HepG2 (cell line): ENCODE measurements around the gene GRHPR. TPM values are rescaled to one million over a fixed set of nuclear protein-coding genes. Genes with fewer than 3 reads are reported as not detected.
"Not testable (repeated sequence)": the region's sequence is repeated elsewhere in the genome, so short reads cannot be mapped to it uniquely, and the experiment has no call there.

Experiments
- ATAC-seq: fragments of 200-7000 bp; cut with Tn5 transposase; 3 replicates; pipeline ENCODE4 v1.9.1; 2020; ENCODE audit warnings: mild to moderate bottlenecking, moderate library complexity
- BruUV-seq: library from RNA; stranded (reverse); fragments of 400-500 nt; replicated peaks from 2 replicates; lab custom pipeline; 2021; lab: Mats Ljungman, UMichigan
- CTCF ChIA-PET: fragments of 300-600 bp; formaldehyde crosslinking; extraction: SDS; loops from one replicate; lab custom pipeline; 2021; ENCODE audit warnings: low total read pairs, inconsistent platforms, low intra/inter-chr PET ratio; lab: Yijun Ruan, JAX
- POLR2A ChIA-PET: fragments of 350-600 bp; sonication (Branson Sonifier 250); formaldehyde crosslinking; loops from one replicate; lab custom pipeline; 2020; ENCODE audit warnings: antibody characterized with exemption, inconsistent platforms; lab: Yijun Ruan, JAX
- DNase-seq: peaks from one replicate; pipeline ENCODE4 v3.0.0-alpha.2; 2015; ENCODE audit warnings: low spot score
- FAIRE-seq: peaks from 3 replicates; lab custom pipeline; 2011; peaks lifted over from hg19 to GRCh38; lab: Jason Lieb, UNC
- H2AFZ ChIP-seq: one replicate; pipeline ENCODE4 v1.6.1; 2011; ENCODE audit warnings: low read length, inconsistent platforms
- H3K27ac ChIP-seq: fragments of 300-600 bp; 3 replicates; pipeline ENCODE4 v1.8.0; 2011; ENCODE audit warnings: mixed run types, mild to moderate bottlenecking, mixed read lengths, low read length, inconsistent platforms; ENCODE audit not compliant: insufficient read depth; ENCODE audit errors: extremely low read length
- H3K27me3 ChIP-seq, 2 experiments: fragments of 200-600 bp in 1 of 2; 2 replicates in 1 of 2; 3 replicates in 1 of 2; pipeline versions ENCODE4 v1.6.0 to v1.8.0; 2011; ENCODE audit warnings: low read length in 2 of 2, mild to moderate bottlenecking in 2 of 2, moderate library complexity in 2 of 2, inconsistent platforms in 1 of 2; ENCODE audit not compliant: insufficient read depth in 2 of 2, control insufficient read depth in 1 of 2
- H3K36me3 ChIP-seq, 2 experiments: fragments of 200-600 bp in 1 of 2; replicated peaks in 1 of 2; 2 replicates in 1 of 2; 3 replicates in 1 of 2; pipeline versions ENCODE4 v1.5.1 to v1.8.0; 2011; ENCODE audit warnings: low read length in 2 of 2, inconsistent platforms in 1 of 2; ENCODE audit not compliant: insufficient read depth in 2 of 2, control insufficient read depth in 1 of 2
- H3K4me1 ChIP-seq: 2 replicates; pipeline ENCODE4 v1.5.1; 2012; ENCODE audit warnings: low read length, inconsistent platforms; ENCODE audit not compliant: insufficient read depth
- H3K4me2 ChIP-seq: 2 replicates; pipeline ENCODE4 v1.6.0; 2011; ENCODE audit warnings: low read depth, low read length, inconsistent platforms
- H3K4me3 ChIP-seq, 3 experiments: fragments of 200-600 bp in 1 of 3; sonication (generic), shearing (Covaris generic) in 1 of 3; replicated peaks in 1 of 3; 2 replicates each; pipeline ENCODE4 v1.5.1; 2011 to 2016; ENCODE audit warnings: low read length in 3 of 3, inconsistent platforms in 2 of 3, low read depth in 2 of 3, mild to moderate bottlenecking in 2 of 3, control low read depth in 1 of 3, mixed read lengths in 1 of 3; ENCODE audit not compliant: insufficient read depth in 1 of 3
- H3K79me2 ChIP-seq: one replicate; pipeline ENCODE4 v1.6.1; 2011; ENCODE audit warnings: low read length, inconsistent platforms; ENCODE audit not compliant: insufficient read depth
- H3K9ac ChIP-seq: 2 replicates; pipeline ENCODE4 v1.6.0; 2011; ENCODE audit warnings: mild to moderate bottlenecking, low read depth, low read length, inconsistent platforms; ENCODE audit not compliant: insufficient read depth
- H3K9me3 ChIP-seq: 2 replicates; pipeline ENCODE4 v1.5.1; 2012; ENCODE audit warnings: mild to moderate bottlenecking, low read length
- H4K20me1 ChIP-seq: 2 replicates; pipeline ENCODE4 v1.6.0; 2011; ENCODE audit warnings: inconsistent platforms, mild to moderate bottlenecking, low read length, moderate library complexity; ENCODE audit not compliant: insufficient read depth
- ADNP ChIP-seq: sonication (generic); formaldehyde crosslinking; IDR thresholded peaks from 2 replicates; pipeline ENCODE4 v1.4.0; 2020; ENCODE audit warnings: missing genetic modification reagents
- CEBPG ChIP-seq: IDR thresholded peaks from 2 replicates; pipeline ENCODE4 v1.6.1; 2016
- DMAP1 ChIP-seq: IDR thresholded peaks from 2 replicates; pipeline ENCODE4 v1.6.1; 2016
- RBFOX2 ChIP-seq: fragments of 200-400 bp; formaldehyde crosslinking; IDR thresholded peaks from 2 replicates; pipeline ENCODE4 v1.6.1; 2017; ENCODE audit warnings: low read depth, mild to moderate bottlenecking, low read length
- RCOR2 ChIP-seq: IDR thresholded peaks from 2 replicates; pipeline ENCODE4 v1.6.1; 2016; ENCODE audit warnings: missing biosample characterization, missing genetic modification reagents
- SIN3A ChIP-seq: IDR thresholded peaks from 2 replicates; pipeline ENCODE4 v1.6.1; 2011; ENCODE audit warnings: low read depth, mild to moderate bottlenecking, control low read depth, low read length, borderline replicate concordance
- ZMYM3 ChIP-seq: sonication (generic); formaldehyde crosslinking; IDR thresholded peaks from 2 replicates; pipeline ENCODE4 v1.5.1; 2020; ENCODE audit warnings: mild to moderate bottlenecking, missing genetic modification reagents
- ZNF629 ChIP-seq: sonication (generic); formaldehyde crosslinking; conservative IDR thresholded peaks from 2 replicates; pipeline ENCODE4 v1.5.0; 2020; ENCODE audit warnings: missing genetic modification reagents
- WGBS: methylation state at CpG from one replicate; pipeline ENCODE4 v1.1.6; 2017; ENCODE audit warnings: low lambda C conversion rate; 5-methylcytosine and 5-hydroxymethylcytosine counted together
- in situ Hi-C: cut with HindIII; loops from 2 replicates; pipeline ENCODE4 v1.10.0; 2017; ENCODE audit warnings: low pct_unique_long_range_greater_than_20kb; ENCODE audit not compliant: extremely low pct_ligation_motif_present
- intact Hi-C: fragments of 100-400 bp; cut with micrococcal nuclease; formaldehyde crosslinking; loops from one replicate; pipeline ENCODE4 v1.10.0; 2022; ENCODE audit not compliant: unreplicated experiment
- polyA plus RNA-seq, 8 experiments: library from polyadenylated mRNA; depleted of rRNA in 3 of 8; stranded (reverse) in 7 of 8; unstranded in 1 of 8; fragments of >200 nt; fragmentation: Illumina TruSeq in 4 of 8; extraction: Trizol in 4 of 8; gene quantifications; 2 replicates each; pipeline versions ENCODE4 v1.2.1 to v1.2.3, GENCODE V29; 2011 to 2016; ENCODE audit warnings: low read depth in 4 of 8, missing spikeins in 1 of 8, mixed read lengths in 1 of 8; ENCODE audit not compliant: insufficient read depth in 1 of 8
- total RNA-seq, 5 experiments: library from RNA; depleted of rRNA; stranded (reverse); fragments of >200 nt; fragmentation: Illumina TruSeq; extraction: Trizol; gene quantifications; 2 replicates each; pipeline ENCODE4 v1.2.3, GENCODE V29; 2016; ENCODE audit warnings: low read depth in 1 of 5
- TF ChIP-seq, protein P1 (sequence below): sonication (generic); formaldehyde crosslinking; IDR thresholded peaks from 2 replicates; pipeline ENCODE4 v1.5.0; 2020; ENCODE audit warnings: mild to moderate bottlenecking, missing genetic modification reagents
- TF ChIP-seq, protein P2 (sequence below): IDR thresholded peaks from 2 replicates; pipeline ENCODE4 v1.6.1; 2016; ENCODE audit warnings: mild to moderate bottlenecking

Gene GRHPR
- total and polyA plus RNA-seq, 2 of the 13 experiments (the other 11 are each of a cell fraction or from before 2014, with no cell fraction given) = 113 to 115 TPM

DNA sequence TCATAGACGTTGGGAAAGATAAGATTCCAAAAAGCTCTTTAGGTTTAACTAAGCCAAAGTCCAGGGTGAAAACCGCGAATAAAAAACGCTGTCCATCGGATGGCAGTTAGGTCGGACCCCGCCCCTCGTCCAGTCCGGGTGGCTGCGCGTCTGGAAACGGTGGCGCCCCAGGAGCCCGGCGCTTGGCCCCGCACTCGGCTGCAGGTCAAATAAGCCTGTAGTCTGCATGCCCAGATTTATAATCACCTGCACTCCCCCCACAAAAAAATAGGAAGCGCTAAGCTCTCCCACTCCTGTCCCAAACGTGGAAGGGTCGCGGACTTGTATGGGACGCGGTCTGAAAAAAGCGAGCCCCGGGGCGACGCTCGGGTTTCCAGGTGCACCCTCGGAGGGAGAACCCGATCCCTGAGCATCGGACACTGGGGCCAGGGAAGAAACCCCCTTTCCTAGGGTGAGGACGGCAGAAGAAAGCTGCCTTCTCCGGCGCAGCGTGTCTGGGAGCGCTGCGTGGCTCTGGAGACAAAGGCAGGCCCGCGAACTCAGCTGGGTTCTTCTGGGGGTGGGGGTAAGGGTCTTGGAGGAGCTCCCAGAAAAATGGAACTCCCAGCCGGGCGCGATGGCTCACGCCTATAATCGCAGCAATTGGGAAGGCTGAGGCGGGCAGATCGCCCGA lies 43.7 kb downstream of the GRHPR start (continued):
- TF ChIP-seq RBFOX2 = peak; percentile 73

DNA sequence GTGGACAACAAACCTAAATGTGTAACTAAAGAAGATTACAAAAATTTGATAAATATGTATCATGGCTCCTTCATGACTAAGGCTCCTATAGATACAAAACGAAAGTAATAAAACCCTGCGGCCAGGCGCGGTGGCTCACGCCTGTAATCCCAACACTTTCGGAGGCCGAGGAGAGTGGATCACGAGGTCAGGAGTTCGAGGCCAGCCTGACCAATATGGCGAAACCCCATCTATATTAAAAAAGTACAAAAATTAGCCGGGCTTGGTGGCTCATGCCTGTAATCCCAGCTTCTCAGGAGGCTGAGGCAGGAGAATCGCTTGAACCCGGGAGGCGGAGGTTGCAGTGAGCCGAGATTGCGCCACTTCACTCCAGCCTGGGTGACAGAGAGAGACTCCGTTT lies 45.0 kb downstream of the GRHPR start:
- Histone ChIP-seq H3K9ac (peak overlapping the region; percentile 78), H3K4me2 (peak overlapping the region; percentile 77), H4K20me1 (peaks cover 14% of the 10 kb centered on the region)
- H3K36me3 ChIP-seq, in situ Hi-C loops, POLR2A ChIA-PET, BruUV-seq, intact Hi-C loops: not testable (repeated sequence)
- WGBS = 5% methylated on average over 17 of the region's 17 CpGs
- peak; percentile 27 for DNase-seq
- TF ChIP-seq, protein P1, sequence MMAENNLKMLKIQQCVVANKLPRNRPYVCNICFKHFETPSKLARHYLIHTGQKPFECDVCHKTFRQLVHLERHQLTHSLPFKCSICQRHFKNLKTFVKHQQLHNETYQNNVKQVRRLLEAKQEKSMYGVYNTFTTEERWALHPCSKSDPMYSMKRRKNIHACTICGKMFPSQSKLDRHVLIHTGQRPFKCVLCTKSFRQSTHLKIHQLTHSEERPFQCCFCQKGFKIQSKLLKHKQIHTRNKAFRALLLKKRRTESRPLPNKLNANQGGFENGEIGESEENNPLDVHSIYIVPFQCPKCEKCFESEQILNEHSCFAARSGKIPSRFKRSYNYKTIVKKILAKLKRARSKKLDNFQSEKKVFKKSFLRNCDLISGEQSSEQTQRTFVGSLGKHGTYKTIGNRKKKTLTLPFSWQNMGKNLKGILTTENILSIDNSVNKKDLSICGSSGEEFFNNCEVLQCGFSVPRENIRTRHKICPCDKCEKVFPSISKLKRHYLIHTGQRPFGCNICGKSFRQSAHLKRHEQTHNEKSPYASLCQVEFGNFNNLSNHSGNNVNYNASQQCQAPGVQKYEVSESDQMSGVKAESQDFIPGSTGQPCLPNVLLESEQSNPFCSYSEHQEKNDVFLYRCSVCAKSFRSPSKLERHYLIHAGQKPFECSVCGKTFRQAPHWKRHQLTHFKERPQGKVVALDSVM (CRISPR knock-in tag) = peak; percentile 65; the same call in 1 of the 2 replicates
- TF ChIP-seq RCOR2 (0 out of 2 replicates have a peak, but pooled peaks have one; percentile 43), CEBPG (CRISPR knock-in tag) (0 out of 2 replicates have a peak, but pooled peaks have one; percentile 3), SIN3A (0 out of 2 replicates have a peak, but pooled peaks have one; percentile 14), ZMYM3 (CRISPR knock-in tag) (peak; percentile 33; the same call in 1 of the 2 replicates), DMAP1 (0 out of 2 replicates have a peak, but pooled peaks have one; percentile 27), ADNP (CRISPR knock-in tag) (peak; percentile 55; the same call in 1 of the 2 replicates), ZNF629 (0 out of 2 replicates have a peak, but pooled peaks have one; percentile 8)
- TF ChIP-seq, protein P2, sequence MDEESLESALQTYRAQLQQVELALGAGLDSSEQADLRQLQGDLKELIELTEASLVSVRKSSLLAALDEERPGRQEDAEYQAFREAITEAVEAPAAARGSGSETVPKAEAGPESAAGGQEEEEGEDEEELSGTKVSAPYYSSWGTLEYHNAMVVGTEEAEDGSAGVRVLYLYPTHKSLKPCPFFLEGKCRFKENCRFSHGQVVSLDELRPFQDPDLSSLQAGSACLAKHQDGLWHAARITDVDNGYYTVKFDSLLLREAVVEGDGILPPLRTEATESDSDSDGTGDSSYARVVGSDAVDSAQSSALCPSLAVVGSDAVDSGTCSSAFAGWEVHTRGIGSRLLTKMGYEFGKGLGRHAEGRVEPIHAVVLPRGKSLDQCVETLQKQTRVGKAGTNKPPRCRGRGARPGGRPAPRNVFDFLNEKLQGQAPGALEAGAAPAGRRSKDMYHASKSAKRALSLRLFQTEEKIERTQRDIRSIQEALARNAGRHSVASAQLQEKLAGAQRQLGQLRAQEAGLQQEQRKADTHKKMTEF (CRISPR knock-in tag) = 0 out of 2 replicates have a peak, but pooled peaks have one; percentile 17
- TF ChIP-seq, all 625 proteins: peak for 9; not testable (repeated sequence) for 616
- H3K9me3 ChIP-seq, H3K27me3 ChIP-seq, ATAC-seq, H2AFZ ChIP-seq, CTCF ChIA-PET, FAIRE-seq: not testable (repeated sequence)
- Histone ChIP-seq H3K79me2 (peaks cover 22% of the 10 kb centered on the region), H3K4me3 (peak overlapping the region; percentile 65 to 82 (median 79)), H3K4me1 (peaks cover 30% of the 10 kb centered on the region), H3K27ac (peak overlapping the region; percentile 95)
